Measurements from ENCODE around the gene RPRML. TPM values are rescaled to one million over a fixed set of nuclear protein-coding genes. Genes with fewer than 3 reads are reported as not detected.

Gene RPRML
- total RNA-seq, 1 donor from 2014 or later = 1.8 TPM

DNA sequence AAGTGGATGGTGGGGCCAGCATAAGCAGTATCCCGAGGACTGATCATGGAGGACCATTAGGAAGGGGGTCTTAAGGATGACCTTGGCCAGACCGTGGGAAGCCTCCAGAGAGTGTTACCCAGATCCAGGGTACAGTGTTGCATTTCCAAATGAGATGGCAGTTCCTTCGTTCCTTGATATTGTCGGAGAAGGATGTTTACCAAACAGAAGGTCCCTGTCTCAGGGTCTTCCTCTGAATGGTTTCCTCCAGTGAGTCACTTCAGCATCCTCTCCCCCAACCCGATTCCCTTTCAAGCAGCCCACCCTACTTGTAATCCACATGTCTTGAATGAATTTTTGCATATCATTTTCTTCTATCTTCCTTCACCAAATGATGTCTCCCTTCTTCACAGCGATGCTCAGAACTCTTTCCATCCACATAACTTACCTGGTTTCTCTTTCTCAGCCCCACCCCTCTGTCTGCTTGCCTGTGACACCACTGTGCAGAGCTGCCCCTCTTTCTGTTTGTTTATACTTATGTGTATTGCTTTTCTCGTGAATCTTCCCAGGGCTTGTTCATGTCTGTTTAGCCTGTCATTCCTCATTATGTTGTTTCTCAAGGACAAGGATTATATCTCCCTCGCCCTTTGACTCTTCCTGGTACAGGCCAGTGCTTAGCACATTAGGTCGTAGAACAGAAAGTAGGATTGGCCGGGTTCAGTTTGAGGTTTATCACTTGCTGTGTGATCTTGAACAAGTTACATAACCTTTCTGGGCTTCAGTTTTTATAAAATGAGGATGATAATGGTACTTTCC, 50.4 kb downstream of the RPRML start:
- no peak for DNase-seq (ENCODE audit: low read depth, low spot score)
- Mint-ChIP-seq H3K4me1 (peaks cover 31% of the 10 kb centered on the region), H3K27me3 (ENCODE audit: low read depth) (no peaks in the 10 kb centered on the region), H3K27ac (ENCODE audit: unreplicated experiment) (no peak overlapping the region), H3K4me3 (peak overlapping the region; percentile 3), H3K36me3 (ENCODE audit: low read depth) (peaks cover 7% of the 10 kb centered on the region), H3K9me3 (no peaks in the 10 kb centered on the region)
- TF ChIP-seq, protein P1, sequence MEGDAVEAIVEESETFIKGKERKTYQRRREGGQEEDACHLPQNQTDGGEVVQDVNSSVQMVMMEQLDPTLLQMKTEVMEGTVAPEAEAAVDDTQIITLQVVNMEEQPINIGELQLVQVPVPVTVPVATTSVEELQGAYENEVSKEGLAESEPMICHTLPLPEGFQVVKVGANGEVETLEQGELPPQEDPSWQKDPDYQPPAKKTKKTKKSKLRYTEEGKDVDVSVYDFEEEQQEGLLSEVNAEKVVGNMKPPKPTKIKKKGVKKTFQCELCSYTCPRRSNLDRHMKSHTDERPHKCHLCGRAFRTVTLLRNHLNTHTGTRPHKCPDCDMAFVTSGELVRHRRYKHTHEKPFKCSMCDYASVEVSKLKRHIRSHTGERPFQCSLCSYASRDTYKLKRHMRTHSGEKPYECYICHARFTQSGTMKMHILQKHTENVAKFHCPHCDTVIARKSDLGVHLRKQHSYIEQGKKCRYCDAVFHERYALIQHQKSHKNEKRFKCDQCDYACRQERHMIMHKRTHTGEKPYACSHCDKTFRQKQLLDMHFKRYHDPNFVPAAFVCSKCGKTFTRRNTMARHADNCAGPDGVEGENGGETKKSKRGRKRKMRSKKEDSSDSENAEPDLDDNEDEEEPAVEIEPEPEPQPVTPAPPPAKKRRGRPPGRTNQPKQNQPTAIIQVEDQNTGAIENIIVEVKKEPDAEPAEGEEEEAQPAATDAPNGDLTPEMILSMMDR (conservative IDR thresholded peaks at IDR 0.05) = no peak

Small RNA genes within 50 kb of the gene (microRNA-seq; reads per million reads assigned to microRNA genes)
- gene MIR5089 = not detected

Other genes with a start within 250 kb of the RPRML start
- 8.4 and 9.3 TPM in 2 replicates for gene WNT3, start 160.6 kb downstream of the RPRML start, total RNA-seq
- 0.66 TPM in 1 of 2 replicates, not detected in the other for gene WNT9B, start 127.7 kb downstream of the RPRML start, total RNA-seq
- 46.1 and 52.8 TPM in 2 replicates for gene GOSR2, start 56.1 kb downstream of the RPRML start, total RNA-seq
- 125 and 150 TPM in 2 replicates for gene CDC27, start 210.0 kb upstream of the RPRML start, total RNA-seq
- not detected in 2 replicates for gene MYL4, start 230.1 kb upstream of the RPRML start, total RNA-seq

All from neural crest cell (in vitro differentiated cells).